HG02588 (cell line): ENCODE measurements around the gene SIN3A.
"Not testable (repeated sequence)": the region's sequence is repeated elsewhere in the genome, so short reads cannot be mapped to it uniquely, and the experiment has no call there.

Source experiments
- ATAC-seq: cut with Tn5 transposase; IDR thresholded peaks from one replicate; pipeline ENCODE4 v1.9.1; 2021; ENCODE audit warnings: mild to moderate bottlenecking, moderate library complexity; ENCODE audit not compliant: unreplicated experiment

Gene SIN3A

DNA sequence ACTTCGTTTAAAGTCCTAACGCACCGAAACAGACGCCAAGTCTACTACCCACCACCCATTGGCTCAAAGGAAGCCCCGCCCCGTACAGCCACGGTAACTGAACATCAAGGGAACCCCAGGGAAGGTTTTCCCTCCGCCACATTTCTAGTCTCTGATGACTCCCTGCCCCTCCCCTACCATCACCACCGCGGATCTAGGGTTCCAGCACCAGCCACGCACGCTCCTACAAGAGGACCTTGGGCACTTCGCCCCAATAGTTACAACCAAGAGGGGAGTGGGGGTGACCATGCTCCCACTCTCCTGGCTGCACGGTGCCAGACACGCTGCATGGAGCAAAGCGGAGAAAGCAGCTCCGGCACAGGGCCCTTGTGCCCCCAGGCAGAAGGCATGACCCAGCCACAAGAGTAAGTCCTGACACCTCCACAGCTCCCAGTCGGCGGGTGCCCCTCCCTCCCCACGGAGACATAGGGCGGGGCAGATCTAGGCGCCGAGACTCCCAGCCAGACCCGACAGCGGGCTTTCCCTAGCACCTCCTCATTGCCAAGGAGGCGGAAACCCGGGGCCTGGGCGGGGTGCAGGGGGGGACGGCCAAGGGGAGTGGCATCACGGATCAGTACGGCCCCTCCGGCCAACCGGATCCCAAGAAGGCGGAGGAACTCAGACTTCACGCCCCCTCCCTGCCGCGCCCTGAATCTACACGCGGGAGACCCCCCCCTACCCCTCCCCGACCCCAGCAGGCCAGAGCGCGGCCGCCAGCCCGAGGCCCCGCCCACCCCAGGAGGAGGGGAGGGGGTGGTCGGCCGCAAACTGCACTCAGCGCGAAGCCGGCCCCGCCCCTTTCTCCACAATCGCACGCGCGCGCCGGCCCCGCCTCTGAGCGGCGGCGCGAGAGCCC is 936 bp downstream of the SIN3A start:
- ATAC-seq, result peak; percentile 22

DNA sequence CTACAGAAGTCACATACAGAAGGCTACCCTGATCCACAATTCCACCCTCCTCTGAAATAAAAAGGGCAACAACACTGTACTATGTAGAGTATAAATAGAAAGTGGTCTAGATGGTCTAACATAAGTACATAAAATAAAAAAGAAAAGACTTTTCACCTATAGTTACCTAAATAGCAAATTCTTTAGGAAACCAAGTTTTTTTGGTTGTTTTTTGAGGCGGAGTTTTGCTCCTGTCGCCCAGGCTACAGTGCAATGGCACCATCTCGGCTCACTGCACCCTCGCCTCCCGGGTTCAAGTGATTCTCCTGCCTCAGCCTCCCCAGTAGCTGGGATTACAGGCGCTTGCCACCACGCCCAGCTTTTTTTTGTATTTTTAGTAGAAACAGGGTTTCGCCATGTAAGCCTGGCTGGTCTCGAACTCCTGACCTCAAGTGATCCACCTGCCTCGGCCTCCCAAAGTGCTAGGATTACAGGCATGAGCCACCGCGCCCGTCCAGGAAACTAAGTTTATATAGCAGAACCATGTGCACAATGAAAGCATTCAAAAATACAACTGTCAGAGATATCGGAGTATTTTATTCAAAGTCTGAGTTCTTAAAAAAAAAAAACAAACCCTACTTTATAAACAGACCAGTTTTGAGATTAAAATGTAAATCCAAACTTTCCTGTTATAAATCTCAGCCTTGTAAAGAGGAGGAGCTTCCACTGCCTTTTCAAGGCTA is 1.7 kb downstream of the SIN3A start:
- ATAC-seq, result no peak

- ATAC-seq, result not testable (repeated sequence)
Measured at GRCh38 chr15:75448171-75448570, 3.3 kb downstream of the SIN3A start.

DNA sequence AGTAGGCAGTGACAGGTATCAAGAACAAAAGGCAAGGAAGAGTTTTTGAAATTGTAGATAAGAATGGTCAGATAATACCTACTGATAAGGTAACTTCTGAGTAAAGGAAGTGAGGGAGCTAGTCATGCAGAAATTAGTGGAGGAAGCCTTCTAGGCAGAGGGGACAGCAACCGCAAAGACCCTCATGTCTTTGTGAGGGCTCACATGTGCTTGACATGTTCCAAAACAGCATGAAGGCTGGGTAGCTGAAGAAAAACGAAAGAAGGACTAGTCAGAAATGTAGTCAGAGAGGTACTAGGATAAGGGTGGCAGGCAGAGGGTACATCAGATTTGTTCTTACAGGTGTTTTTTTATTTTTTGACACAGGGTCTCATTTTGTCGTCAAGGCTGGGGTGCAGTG is 5.3 kb downstream of the SIN3A start:
- no peak for ATAC-seq

DNA sequence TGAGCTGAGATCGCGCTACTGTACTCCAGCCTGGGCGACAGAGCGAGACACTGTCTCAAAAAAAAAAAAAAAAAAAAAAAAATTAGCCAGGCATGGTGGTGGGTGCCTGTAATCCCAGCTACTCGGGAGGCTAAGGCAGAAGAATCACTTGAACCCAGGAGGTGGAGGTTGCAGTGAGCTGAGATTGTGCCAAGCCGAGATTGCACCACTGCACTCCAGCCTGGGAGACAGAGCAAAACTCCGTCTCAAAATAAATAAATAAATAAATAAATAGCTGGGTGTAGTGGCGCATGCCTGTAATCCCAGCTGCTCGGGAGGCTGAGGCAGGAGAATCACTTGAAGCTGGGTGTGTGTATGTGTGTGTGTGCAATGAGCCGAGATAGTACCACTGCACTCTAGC is 6.2 kb downstream of the SIN3A start:
- ATAC-seq, result not testable (repeated sequence)

DNA sequence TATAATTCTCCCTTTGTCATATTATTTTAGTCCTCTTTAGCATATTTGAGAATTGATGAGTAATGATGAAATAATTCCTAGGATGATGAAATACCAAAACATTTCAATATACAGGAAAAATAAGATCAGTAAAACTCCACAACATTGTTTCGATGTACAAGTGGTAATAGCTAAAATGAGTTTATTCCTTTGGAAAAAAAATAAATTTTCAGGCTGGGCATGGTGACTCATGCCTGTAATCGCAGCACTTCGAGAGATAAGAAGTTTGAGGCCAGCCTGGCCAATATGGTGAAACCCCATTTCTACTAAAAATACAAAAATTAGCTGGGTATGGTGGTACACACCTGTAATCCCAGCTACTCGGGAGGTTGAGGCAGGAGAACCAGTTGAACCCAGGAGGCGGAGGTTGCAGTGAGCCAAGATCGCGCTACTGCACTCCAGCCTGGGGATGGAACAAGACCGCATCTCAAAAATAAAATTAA is 7.5 kb downstream of the SIN3A start:
- not testable (repeated sequence) for ATAC-seq

DNA sequence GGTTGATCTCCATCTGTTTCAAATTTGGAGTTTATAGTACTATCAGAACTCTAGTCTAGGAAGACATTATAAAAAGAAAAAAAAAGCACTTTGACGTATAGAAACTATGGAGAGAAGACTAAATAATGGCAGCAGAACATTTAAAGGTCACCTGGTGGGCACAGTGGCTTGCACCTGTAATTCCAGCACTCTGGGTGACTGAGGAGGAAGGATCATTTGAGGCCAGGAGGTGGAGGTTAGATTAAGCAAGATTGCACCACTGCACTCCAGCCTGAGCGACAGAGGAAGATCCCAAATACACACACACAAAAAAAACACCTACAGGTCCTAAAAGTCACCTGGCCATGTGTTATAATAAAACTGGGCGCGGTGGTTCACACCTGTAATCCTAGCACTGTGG is 13.8 kb downstream of the SIN3A start:
- no peak for ATAC-seq

- ATAC-seq, result no peak
Measured at GRCh38 chr15:75436881-75437280, 14.6 kb downstream of the SIN3A start.

DNA sequence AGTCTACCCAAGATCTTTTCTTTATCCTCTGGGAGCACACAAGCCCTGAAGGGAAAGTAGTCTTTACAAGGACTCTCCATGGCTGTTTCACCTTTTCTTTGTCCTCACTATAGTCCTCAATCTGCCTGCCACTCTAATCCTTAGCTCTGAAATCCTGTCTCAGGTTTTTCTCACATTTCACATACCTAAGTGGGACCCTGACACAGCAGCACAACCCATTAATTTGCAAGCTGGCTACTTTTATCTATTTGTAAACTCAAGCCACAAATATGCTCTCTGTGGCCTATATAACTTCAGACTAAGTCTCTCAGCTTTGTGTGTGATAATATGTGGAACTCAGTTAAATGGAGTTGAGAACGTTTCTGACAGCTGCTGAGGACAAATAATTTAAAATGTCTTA is 19.8 kb downstream of the SIN3A start:
- no peak for ATAC-seq

DNA sequence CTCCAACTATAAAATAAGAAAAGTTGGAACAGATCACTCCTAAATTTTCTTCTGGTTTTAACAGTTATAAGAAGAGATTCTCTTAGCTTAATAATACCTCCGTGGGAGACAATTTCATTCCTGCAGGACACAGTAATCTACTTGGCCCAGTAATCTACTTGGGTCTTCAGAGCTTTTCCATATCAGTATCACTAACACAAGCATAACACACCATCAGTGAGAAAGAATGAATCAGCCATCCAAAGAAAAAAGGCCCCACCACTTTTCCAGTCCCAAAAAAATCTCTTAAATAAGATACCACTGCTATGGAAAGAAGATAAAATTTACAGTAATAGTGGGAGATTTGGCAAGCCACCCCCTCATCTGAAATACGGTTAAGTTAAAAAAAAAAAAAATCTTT is 20.2 kb downstream of the SIN3A start:
- no peak for ATAC-seq

DNA sequence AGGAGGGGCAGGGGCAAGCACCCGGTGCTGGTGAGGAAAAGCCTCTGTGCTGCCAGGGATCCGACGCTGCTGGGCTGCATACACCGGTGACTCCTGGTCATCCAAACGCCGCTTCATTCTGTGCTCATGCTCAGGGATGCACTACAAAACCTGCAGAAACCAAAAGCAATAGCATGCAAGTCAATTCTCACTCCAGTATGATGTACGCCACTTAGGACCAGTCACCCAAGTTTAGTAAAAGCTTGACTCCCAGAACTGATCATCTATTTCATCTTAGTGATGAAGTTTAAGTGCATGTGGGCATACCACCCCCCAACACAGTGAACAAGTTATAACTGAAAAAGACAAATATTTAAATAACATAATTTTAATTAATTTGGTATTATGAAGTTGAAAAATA is 21.2 kb downstream of the SIN3A start:
- ATAC-seq, result no peak

GRCh38 chr15:75428152-75428551 is 23.3 kb downstream of the SIN3A start:
- ATAC-seq, result no peak

- no peak for ATAC-seq
Measured at GRCh38 chr15:75425966-75426500, 25.5 kb downstream of the SIN3A start.

DNA sequence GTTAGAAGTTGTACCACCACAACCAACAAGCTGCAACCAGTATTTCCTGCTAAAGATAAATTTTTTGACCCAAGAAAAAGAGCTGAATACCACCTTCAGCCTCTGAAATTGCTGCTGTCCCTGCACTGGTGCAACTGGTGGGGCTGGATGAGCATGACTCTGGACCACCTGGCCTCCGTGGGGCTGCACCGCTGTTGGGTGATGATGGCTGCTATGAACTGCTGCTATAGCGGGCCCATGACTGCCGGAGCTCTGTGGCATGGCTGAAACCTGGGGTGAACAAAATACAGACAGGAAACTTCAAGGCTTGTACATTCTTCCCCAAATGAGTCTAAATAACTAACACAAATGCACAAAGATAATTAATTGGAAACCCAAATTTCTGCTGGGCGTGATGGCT is 28.9 kb downstream of the SIN3A start:
- ATAC-seq, result no peak

DNA sequence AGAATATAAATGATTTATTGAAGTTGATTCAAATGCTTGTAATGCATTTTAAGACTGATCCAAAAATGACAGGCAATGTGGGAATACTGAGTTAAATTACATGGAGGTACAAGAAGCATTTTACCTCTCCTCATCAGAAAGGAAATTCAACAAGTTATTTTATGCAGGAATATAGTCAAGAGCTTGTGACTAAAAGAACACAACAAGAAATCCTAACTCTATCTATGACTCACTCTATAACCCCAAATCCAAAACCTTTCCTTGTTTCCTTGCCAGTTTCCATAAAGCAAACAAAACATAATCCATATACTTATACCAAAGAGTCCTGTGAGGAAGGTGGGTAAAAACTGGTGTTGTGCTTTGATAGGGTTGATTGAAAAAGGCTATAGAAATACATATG is 30.8 kb downstream of the SIN3A start:
- ATAC-seq, result no peak

- no peak for ATAC-seq
Measured at GRCh38 chr15:75416584-75416983, 34.9 kb downstream of the SIN3A start.

GRCh38 chr15:75410196-75410595 is 41.3 kb downstream of the SIN3A start:
- no peak for ATAC-seq

DNA sequence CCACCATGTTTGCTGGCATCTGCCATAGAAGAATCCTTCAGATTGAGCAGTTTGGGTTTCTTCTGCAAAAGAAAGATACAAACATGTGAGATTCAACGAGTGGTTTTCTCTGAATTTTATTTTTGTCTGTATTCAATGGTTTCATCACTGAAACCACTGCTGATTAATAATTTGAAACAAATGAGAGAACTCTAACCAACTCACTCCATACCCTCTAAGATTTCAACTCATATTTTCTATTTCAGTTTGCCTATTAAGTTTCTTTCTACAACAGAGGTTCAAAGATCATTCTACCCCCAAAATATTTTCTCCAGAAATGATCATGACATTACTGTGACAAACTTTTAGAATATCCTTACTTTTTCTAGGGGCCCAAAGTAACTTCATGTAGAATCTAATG is 44.4 kb downstream of the SIN3A start:
- no peak for ATAC-seq

GRCh38 chr15:75403892-75404291 is 47.6 kb downstream of the SIN3A start:
- no peak for ATAC-seq

DNA sequence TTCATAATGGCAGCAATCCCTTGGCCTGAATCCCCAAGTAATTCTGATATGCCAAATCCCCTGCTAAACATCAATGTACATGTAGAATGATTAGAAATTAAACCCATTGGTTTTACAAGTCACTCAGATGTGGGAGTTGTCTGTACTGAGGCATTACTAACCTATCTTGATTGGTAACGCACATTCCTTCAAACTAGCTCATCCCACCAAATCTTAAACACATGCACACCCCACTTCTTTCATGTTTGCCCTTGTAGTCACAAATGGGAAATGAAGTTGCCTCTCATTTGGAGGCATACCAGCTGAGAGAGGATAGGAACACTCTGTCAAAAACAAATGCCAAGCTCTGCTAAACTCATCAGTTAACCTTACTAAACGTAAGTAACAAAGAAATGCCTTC is 54.0 kb downstream of the SIN3A start:
- ATAC-seq, result no peak

- no peak for ATAC-seq
Measured at GRCh38 chr15:75389791-75390382, 61.6 kb downstream of the SIN3A start.
